ENCODE results near the gene PSD2. TPM values are rescaled to one million over a fixed set of nuclear protein-coding genes. Genes with fewer than 3 reads are reported as not detected.
A peak's percentile ranks its signal among the peaks of the same experiment; 100 is the strongest.

Gene PSD2
- total and polyA plus RNA-seq, 2 of the 13 experiments (the other 11 are each of a cell fraction or from before 2014, with no cell fraction given), result 0.07 TPM; not detected in 1

- TF ChIP-seq ZNF513 (CRISPR knock-in tag; conservative IDR thresholded peaks at IDR 0.05), result no peak
- TF ChIP-seq TEAD2 (CRISPR knock-in tag; IDR thresholded peaks at IDR 0.05), result 0 out of 2 replicates have a peak, but pooled peaks have one; percentile 21
- peak; percentile 71 for TF ChIP-seq RBM39 (IDR thresholded peaks at IDR 0.05; ENCODE audit: low read depth, low read length, poor library complexity, severe bottlenecking)
- TF ChIP-seq U2AF2 (IDR thresholded peaks at IDR 0.05; ENCODE audit: low read depth, low read length), result no peak
- no peak for TF ChIP-seq ZNF777 (CRISPR knock-in tag; IDR thresholded peaks at IDR 0.05)
- no peak for TF ChIP-seq ZSCAN30 (CRISPR knock-in tag; IDR thresholded peaks at IDR 0.05)
- no peak for TF ChIP-seq ZFAT (CRISPR knock-in tag; conservative IDR thresholded peaks at IDR 0.05)
- TF ChIP-seq ZBTB46 (CRISPR knock-in tag; IDR thresholded peaks at IDR 0.05; ENCODE audit: borderline replicate concordance), result no peak
- TF ChIP-seq MYPOP (CRISPR knock-in tag; IDR thresholded peaks at IDR 0.05), result peak; percentile 65; the same call in 1 of the 2 replicates
- no peak for TF ChIP-seq SKI (IDR thresholded peaks at IDR 0.05; ENCODE audit: partially characterized antibody)
- no peak for TF ChIP-seq HNF4G (IDR thresholded peaks at IDR 0.05; ENCODE audit: borderline replicate concordance, low read depth, low read length)
- no peak for TF ChIP-seq HNF4G (CRISPR knock-in tag; IDR thresholded peaks at IDR 0.05; ENCODE audit: borderline replicate concordance, low read depth)
- no peak for TF ChIP-seq POLR2A (IDR thresholded peaks at IDR 0.05; ENCODE audit: insufficient read depth in 1 of 2, low read depth in 2 of 2, low read length in 2 of 2)
- TF ChIP-seq ZBTB38 (CRISPR knock-in tag; IDR thresholded peaks at IDR 0.05), result no peak
- no peak for TF ChIP-seq MXD3 (CRISPR knock-in tag; IDR thresholded peaks at IDR 0.05)
- no peak for TF ChIP-seq ZNF672 (CRISPR knock-in tag; IDR thresholded peaks at IDR 0.05)
- no peak for TF ChIP-seq CEBPB (IDR thresholded peaks at IDR 0.05; ENCODE audit: borderline replicate concordance, low read depth, low read length)
- TF ChIP-seq FOXK2 (IDR thresholded peaks at IDR 0.05), result no peak
- 0 out of 2 replicates have a peak, but pooled peaks have one; percentile 16 for TF ChIP-seq THAP11 (CRISPR knock-in tag; IDR thresholded peaks at IDR 0.05)
- TF ChIP-seq GRHL1 (CRISPR knock-in tag; conservative IDR thresholded peaks at IDR 0.05), result no peak
- no peak for TF ChIP-seq ZNF577 (CRISPR knock-in tag; IDR thresholded peaks at IDR 0.05; ENCODE audit: borderline replicate concordance, low read depth)
- no peak for TF ChIP-seq PAWR (CRISPR knock-in tag; IDR thresholded peaks at IDR 0.05; ENCODE audit: borderline replicate concordance)
These were observed 7.9 kb upstream of the PSD2 start (continued) for GRCh38 chr5:139787568-139788293.

All from HepG2 (cell line).